ENCODE results near the gene OR10H2. TPM values are rescaled to one million over a fixed set of nuclear protein-coding genes. Genes with fewer than 3 reads are reported as not detected.

The OR10H2 gene
- total and polyA plus RNA-seq, 2 of the 8 experiments (the other 6 are each of a cell fraction or from before 2014, with no cell fraction given): not detected

DNA sequence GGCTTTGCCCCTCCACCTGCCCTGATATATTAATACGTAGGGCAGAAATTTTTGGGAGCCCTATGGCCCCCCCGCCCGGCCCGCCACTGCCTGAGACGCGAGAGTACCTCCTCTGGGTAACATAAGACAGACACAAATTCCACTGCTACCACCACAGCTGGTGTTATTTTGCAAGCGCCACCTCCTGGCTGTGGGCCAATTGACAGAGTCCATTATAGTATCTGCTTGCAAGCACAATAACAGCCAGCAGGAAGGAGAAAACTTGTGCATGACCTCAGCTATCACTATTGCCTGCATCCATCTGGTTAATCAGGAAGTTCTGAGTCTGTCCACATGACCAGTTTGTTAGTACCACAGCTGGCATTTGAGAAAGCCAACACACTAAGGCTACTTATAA lies 25.3 kb upstream of the OR10H2 start:
- Histone ChIP-seq H3K4me1 (replicated peaks in 1 of 4; ENCODE audit: control insufficient read depth in 3 of 4, insufficient read depth in 4 of 4, low read length in 3 of 4) (no peaks in the 10 kb centered on the region), H3K79me2 (ENCODE audit: control insufficient read depth in 1 of 2, insufficient read depth in 2 of 2, low read length in 2 of 2) (no peaks in the 10 kb centered on the region), H3K23me2 (ENCODE audit: low read depth, low read length) (no peaks in the 10 kb centered on the region), H3K4me2 (ENCODE audit: insufficient read depth in 1 of 2, low read depth in 2 of 2, low read length in 2 of 2) (no peak overlapping the region), H4K20me1 (replicated peaks in 1 of 2; ENCODE audit: control insufficient read depth in 1 of 2, insufficient read depth in 2 of 2, low read length in 2 of 2) (no peaks in the 10 kb centered on the region), H3K14ac (ENCODE audit: insufficient read length) (no peak overlapping the region), H2AK5ac (ENCODE audit: low read depth, low read length) (no peak overlapping the region), H2BK120ac (replicated peaks; ENCODE audit: low read depth, low read length) (no peak overlapping the region), H3K9me3 (ENCODE audit: insufficient read depth in 2 of 2, low read depth in 1 of 2, low read length in 1 of 2) (peaks cover 47 to 48% of the 10 kb centered on the region in 2 experiments), H2AFZ (ENCODE audit: low read length) (no peak overlapping the region), H3K18ac (ENCODE audit: extremely low read depth, low read length) (no peak overlapping the region), H2BK12ac (ENCODE audit: low read depth, low read length) (no peak overlapping the region), H4K5ac (ENCODE audit: insufficient read length, low read depth, low read length) (no peak overlapping the region), H3K4ac (replicated peaks; ENCODE audit: insufficient read length, low read depth, low read length) (no peak overlapping the region), H4K8ac (ENCODE audit: extremely low read depth, insufficient read depth, low read length) (no peak overlapping the region), H3K27me3 (replicated peaks in 1 of 4; ENCODE audit: control insufficient read depth in 3 of 4, extremely low read depth in 1 of 4, insufficient read depth in 3 of 4, low read length in 3 of 4) (no peaks in the 10 kb centered on the region), H3K9ac (replicated peaks in 1 of 4; ENCODE audit: extremely low read depth in 1 of 4, low read depth in 3 of 4, low read length in 3 of 4) (no peak overlapping the region), H3K23ac (ENCODE audit: insufficient read length) (no peak overlapping the region), H3K4me3 (ENCODE audit: extremely low read depth in 1 of 4, insufficient read depth in 2 of 4, low read depth in 3 of 4, low read length in 4 of 4) (no peak overlapping the region), H3K56ac (replicated peaks; ENCODE audit: insufficient read length, low read depth, low read length) (no peak overlapping the region), H4K91ac (replicated peaks; ENCODE audit: insufficient read length, low read length) (no peak overlapping the region), H2BK20ac (ENCODE audit: low read length) (no peak overlapping the region), H3K79me1 (ENCODE audit: low read depth, low read length) (no peaks in the 10 kb centered on the region), H2BK5ac (ENCODE audit: low read depth, low read length) (no peak overlapping the region), H3K27ac (ENCODE audit: low read depth, low read length) (no peak overlapping the region), H2BK15ac (ENCODE audit: low read length) (no peak overlapping the region), H3K36me3 (ENCODE audit: control insufficient read depth in 2 of 4, insufficient read depth in 4 of 4, low read length in 3 of 4) (no peaks in the 10 kb centered on the region)
- TF ChIP-seq KDM4A (IDR thresholded peaks at IDR 0.05; ENCODE audit: low read depth, low read length, severe bottlenecking) (no peak), TEAD4 (IDR thresholded peaks at IDR 0.05; ENCODE audit: low read depth, low read length) (no peak), JUN (IDR thresholded peaks at IDR 0.05; ENCODE audit: low read depth, low read length) (no peak), TCF12 (IDR thresholded peaks at IDR 0.05; ENCODE audit: low read depth, low read length) (no peak), POLR2A (IDR thresholded peaks at IDR 0.05; ENCODE audit: control extremely low read depth in 1 of 2, low read depth in 2 of 2, low read length in 2 of 2) (no peak), CBX5 (IDR thresholded peaks at IDR 0.05; ENCODE audit: low read depth, low read length) (no peak), KDM5A (IDR thresholded peaks at IDR 0.05; ENCODE audit: low read length) (no peak), CBX8 (IDR thresholded peaks at IDR 0.05; ENCODE audit: borderline replicate concordance, low read depth, low read length) (no peak), RFX5 (IDR thresholded peaks at IDR 0.05; ENCODE audit: borderline replicate concordance, low read depth, low read length) (no peak), CTBP2 (IDR thresholded peaks at IDR 0.05; ENCODE audit: borderline replicate concordance, insufficient read depth, insufficient read length, low read length) (no peak), POU5F1 (IDR thresholded peaks at IDR 0.05; ENCODE audit: low read depth, low read length) (no peak), FOSL1 (IDR thresholded peaks at IDR 0.05; ENCODE audit: insufficient read depth, low read depth, low read length) (no peak), YY1 (IDR thresholded peaks at IDR 0.05; ENCODE audit: low read depth, low read length) (no peak), SP4 (IDR thresholded peaks at IDR 0.05; ENCODE audit: low read length) (no peak), EGR1 (IDR thresholded peaks at IDR 0.05; ENCODE audit: borderline replicate concordance, low read depth, low read length) (no peak)
- no peak for DNase-seq (ENCODE audit: low read depth in 1 of 2, low spot score in 2 of 2)
- CTCF ChIA-PET (ENCODE audit: partially characterized antibody): no interaction called here
- POLR2A ChIA-PET (ENCODE audit: partially characterized antibody): no interaction called here
- no peak for FAIRE-seq
- WGBS, 2 experiments (ENCODE audit: extremely low coverage in 1 of 2, insufficient coverage in 1 of 2, insufficient read length in 1 of 2, insufficient replicate concordance in 2 of 2, low coverage in 1 of 2, low lambda C conversion rate in 2 of 2, missing lambda C conversion rate in 1 of 2): 56% methylated on average over 2 of the region's 7 CpGs; no CpG with 5 or more reads in 1 of the 2 experiments

Measured in H1 (cell line).